HepG2 (cell line): ENCODE results near the gene KCNQ2. TPM values are rescaled to one million over a fixed set of nuclear protein-coding genes. Genes with fewer than 3 reads are reported as not detected.

Experiments
- ATAC-seq: fragments of 200-7000 bp; cut with Tn5 transposase; 3 replicates; pipeline ENCODE4 v1.9.1; 2020; ENCODE audit warnings: mild to moderate bottlenecking, moderate library complexity
- BruUV-seq: library from RNA; stranded (reverse); fragments of 400-500 nt; replicated peaks from 2 replicates; lab custom pipeline; 2021; lab: Mats Ljungman, UMichigan
- CTCF ChIA-PET: fragments of 300-600 bp; formaldehyde crosslinking; extraction: SDS; loops from one replicate; lab custom pipeline; 2021; ENCODE audit warnings: low total read pairs, inconsistent platforms, low intra/inter-chr PET ratio; lab: Yijun Ruan, JAX
- POLR2A ChIA-PET: fragments of 350-600 bp; sonication (Branson Sonifier 250); formaldehyde crosslinking; loops from one replicate; lab custom pipeline; 2020; ENCODE audit warnings: antibody characterized with exemption, inconsistent platforms; lab: Yijun Ruan, JAX
- DNase-seq: peaks from one replicate; pipeline ENCODE4 v3.0.0-alpha.2; 2015; ENCODE audit warnings: low spot score
- FAIRE-seq: peaks from 3 replicates; lab custom pipeline; 2011; peaks lifted over from hg19 to GRCh38; lab: Jason Lieb, UNC
- H2AFZ ChIP-seq: one replicate; pipeline ENCODE4 v1.6.1; 2011; ENCODE audit warnings: low read length, inconsistent platforms
- H3K27ac ChIP-seq: fragments of 300-600 bp; 3 replicates; pipeline ENCODE4 v1.8.0; 2011; ENCODE audit warnings: mixed run types, mild to moderate bottlenecking, mixed read lengths, low read length, inconsistent platforms; ENCODE audit not compliant: insufficient read depth; ENCODE audit errors: extremely low read length
- H3K27me3 ChIP-seq, 2 experiments: fragments of 200-600 bp in 1 of 2; 2 replicates in 1 of 2; 3 replicates in 1 of 2; pipeline versions ENCODE4 v1.6.0 to v1.8.0; 2011; ENCODE audit warnings: low read length in 2 of 2, mild to moderate bottlenecking in 2 of 2, moderate library complexity in 2 of 2, inconsistent platforms in 1 of 2; ENCODE audit not compliant: insufficient read depth in 2 of 2, control insufficient read depth in 1 of 2
- H3K36me3 ChIP-seq, 2 experiments: fragments of 200-600 bp in 1 of 2; replicated peaks in 1 of 2; 2 replicates in 1 of 2; 3 replicates in 1 of 2; pipeline versions ENCODE4 v1.5.1 to v1.8.0; 2011; ENCODE audit warnings: low read length in 2 of 2, inconsistent platforms in 1 of 2; ENCODE audit not compliant: insufficient read depth in 2 of 2, control insufficient read depth in 1 of 2
- H3K4me1 ChIP-seq: 2 replicates; pipeline ENCODE4 v1.5.1; 2012; ENCODE audit warnings: low read length, inconsistent platforms; ENCODE audit not compliant: insufficient read depth
- H3K4me2 ChIP-seq: 2 replicates; pipeline ENCODE4 v1.6.0; 2011; ENCODE audit warnings: low read depth, low read length, inconsistent platforms
- H3K4me3 ChIP-seq, 3 experiments: fragments of 200-600 bp in 1 of 3; sonication (generic), shearing (Covaris generic) in 1 of 3; replicated peaks in 1 of 3; 2 replicates each; pipeline ENCODE4 v1.5.1; 2011 to 2016; ENCODE audit warnings: low read length in 3 of 3, inconsistent platforms in 2 of 3, low read depth in 2 of 3, mild to moderate bottlenecking in 2 of 3, control low read depth in 1 of 3, mixed read lengths in 1 of 3; ENCODE audit not compliant: insufficient read depth in 1 of 3
- H3K79me2 ChIP-seq: one replicate; pipeline ENCODE4 v1.6.1; 2011; ENCODE audit warnings: low read length, inconsistent platforms; ENCODE audit not compliant: insufficient read depth
- H3K9ac ChIP-seq: 2 replicates; pipeline ENCODE4 v1.6.0; 2011; ENCODE audit warnings: mild to moderate bottlenecking, low read depth, low read length, inconsistent platforms; ENCODE audit not compliant: insufficient read depth
- H3K9me3 ChIP-seq: 2 replicates; pipeline ENCODE4 v1.5.1; 2012; ENCODE audit warnings: mild to moderate bottlenecking, low read length
- H4K20me1 ChIP-seq: 2 replicates; pipeline ENCODE4 v1.6.0; 2011; ENCODE audit warnings: inconsistent platforms, mild to moderate bottlenecking, low read length, moderate library complexity; ENCODE audit not compliant: insufficient read depth
- ATF7 ChIP-seq, 2 experiments: fragments of 450-650 bp in 1 of 2; sonication (generic) in 1 of 2; formaldehyde crosslinking in 1 of 2; IDR thresholded peaks; 2 replicates each; pipeline versions ENCODE4 v1.4.0 to v1.6.1; 2016 to 2020; ENCODE audit warnings: antibody characterized with exemption in 1 of 2, mild to moderate bottlenecking in 1 of 2, missing genetic modification reagents in 1 of 2
- FOXK2 ChIP-seq: fragments of 450-650 bp; IDR thresholded peaks from 2 replicates; pipeline ENCODE4 v1.6.1; 2016
- NONO ChIP-seq, 2 experiments: fragments of 450-650 bp in 1 of 2; sonication (generic) in 1 of 2; formaldehyde crosslinking in 1 of 2; IDR thresholded peaks in 1 of 2; conservative IDR thresholded peaks in 1 of 2; 2 replicates each; pipeline versions ENCODE4 v1.6.1 to v1.8.0; 2017 to 2022; ENCODE audit warnings: mild to moderate bottlenecking in 1 of 2, missing genetic modification reagents in 1 of 2, moderate library complexity in 1 of 2
- RAD21 ChIP-seq: fragments of 450-650 bp; formaldehyde crosslinking; IDR thresholded peaks from 2 replicates; pipeline ENCODE4 v1.5.0; 2020; ENCODE audit warnings: mild to moderate bottlenecking
- RBM22 ChIP-seq: fragments of 200-400 bp; formaldehyde crosslinking; optimal IDR thresholded peaks from 2 replicates; pipeline ENCODE3; 2017; ENCODE audit warnings: mild to moderate bottlenecking, low read length, moderate library complexity
- SP4 ChIP-seq: sonication (generic); formaldehyde crosslinking; IDR thresholded peaks from 2 replicates; pipeline ENCODE4 v1.8.1; 2023; ENCODE audit warnings: mild to moderate bottlenecking, missing genetic modification reagents
- SRSF1 ChIP-seq: fragments of 200-400 bp; formaldehyde crosslinking; optimal IDR thresholded peaks from 2 replicates; pipeline ENCODE3; 2017; ENCODE audit warnings: mild to moderate bottlenecking, low read depth, low read length, moderate library complexity
- TCF7L2 ChIP-seq: IDR thresholded peaks from 2 replicates; pipeline ENCODE4 v1.6.1; 2011; ENCODE audit warnings: mild to moderate bottlenecking, low read depth, low read length, moderate library complexity
- ZBTB42 ChIP-seq: sonication (generic); formaldehyde crosslinking; IDR thresholded peaks from 2 replicates; pipeline ENCODE4 v1.5.0; 2020; ENCODE audit warnings: mild to moderate bottlenecking, missing genetic modification reagents
- ZFP41 ChIP-seq: sonication (generic); formaldehyde crosslinking; IDR thresholded peaks from 2 replicates; pipeline ENCODE4 v1.4.0; 2020; ENCODE audit warnings: mild to moderate bottlenecking, missing genetic modification reagents, borderline replicate concordance
- ZNF781 ChIP-seq: sonication (generic); formaldehyde crosslinking; IDR thresholded peaks from 2 replicates; pipeline ENCODE4 v1.5.1; 2020; ENCODE audit warnings: borderline replicate concordance, mild to moderate bottlenecking, missing genetic modification reagents; ENCODE audit errors: not compliant biosample characterization
- WGBS: methylation state at CpG from one replicate; pipeline ENCODE4 v1.1.6; 2017; ENCODE audit warnings: low lambda C conversion rate; 5-methylcytosine and 5-hydroxymethylcytosine counted together
- in situ Hi-C: cut with HindIII; loops from 2 replicates; pipeline ENCODE4 v1.10.0; 2017; ENCODE audit warnings: low pct_unique_long_range_greater_than_20kb; ENCODE audit not compliant: extremely low pct_ligation_motif_present
- intact Hi-C: fragments of 100-400 bp; cut with micrococcal nuclease; formaldehyde crosslinking; loops from one replicate; pipeline ENCODE4 v1.10.0; 2022; ENCODE audit not compliant: unreplicated experiment
- polyA plus RNA-seq, 8 experiments: library from polyadenylated mRNA; depleted of rRNA in 3 of 8; stranded (reverse) in 7 of 8; unstranded in 1 of 8; fragments of >200 nt; fragmentation: Illumina TruSeq in 4 of 8; extraction: Trizol in 4 of 8; gene quantifications; 2 replicates each; pipeline versions ENCODE4 v1.2.1 to v1.2.3, GENCODE V29; 2011 to 2016; ENCODE audit warnings: low read depth in 4 of 8, missing spikeins in 1 of 8, mixed read lengths in 1 of 8; ENCODE audit not compliant: insufficient read depth in 1 of 8
- total RNA-seq, 5 experiments: library from RNA; depleted of rRNA; stranded (reverse); fragments of >200 nt; fragmentation: Illumina TruSeq; extraction: Trizol; gene quantifications; 2 replicates each; pipeline ENCODE4 v1.2.3, GENCODE V29; 2016; ENCODE audit warnings: low read depth in 1 of 5
- TF ChIP-seq, protein P1 (sequence below): IDR thresholded peaks from 2 replicates; pipeline ENCODE4 v1.6.1; 2018; ENCODE audit warnings: missing genetic modification reagents, mild to moderate bottlenecking, missing compliant biosample characterization

Gene KCNQ2
- total and polyA plus RNA-seq, 2 of the 13 experiments (the other 11 are each of a cell fraction or from before 2014, with no cell fraction given), result not detected

DNA sequence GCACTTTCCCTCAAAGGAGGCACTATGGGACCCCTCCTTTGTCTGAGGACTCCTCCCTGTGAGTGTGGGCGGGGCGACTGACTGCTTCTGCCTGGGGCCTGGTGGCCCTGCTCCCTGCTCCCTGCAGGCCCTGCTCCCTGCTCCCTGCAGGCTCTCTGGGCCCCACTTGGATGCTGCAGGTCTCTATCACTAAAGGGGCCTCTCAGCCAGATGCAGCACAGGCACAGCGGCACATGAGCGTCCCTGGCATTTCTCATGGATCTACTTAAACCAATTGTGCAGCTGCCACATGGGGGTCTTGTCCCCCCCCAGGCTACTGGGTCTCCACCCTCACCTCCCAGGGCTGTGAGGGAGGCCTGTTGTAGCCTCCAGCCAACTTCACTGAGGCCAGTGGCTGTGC lies 18.6 kb upstream of the KCNQ2 start:
- ChIA-PET POLR2A (no interaction called here), CTCF (no interaction called here)
- H3K79me2 ChIP-seq, result no peaks in the 10 kb centered on the region
- H3K4me1 ChIP-seq, result peaks cover 7% of the 10 kb centered on the region; the same call in 1 of the 2 replicates
- no peak for DNase-seq
- no TSS peak for BruUV-seq
- no peak overlapping the region for H3K9ac ChIP-seq
- no peak for FAIRE-seq
- in situ Hi-C loops (no loop called here), intact Hi-C loops (no loop called here)
- TF ChIP-seq, protein P1, sequence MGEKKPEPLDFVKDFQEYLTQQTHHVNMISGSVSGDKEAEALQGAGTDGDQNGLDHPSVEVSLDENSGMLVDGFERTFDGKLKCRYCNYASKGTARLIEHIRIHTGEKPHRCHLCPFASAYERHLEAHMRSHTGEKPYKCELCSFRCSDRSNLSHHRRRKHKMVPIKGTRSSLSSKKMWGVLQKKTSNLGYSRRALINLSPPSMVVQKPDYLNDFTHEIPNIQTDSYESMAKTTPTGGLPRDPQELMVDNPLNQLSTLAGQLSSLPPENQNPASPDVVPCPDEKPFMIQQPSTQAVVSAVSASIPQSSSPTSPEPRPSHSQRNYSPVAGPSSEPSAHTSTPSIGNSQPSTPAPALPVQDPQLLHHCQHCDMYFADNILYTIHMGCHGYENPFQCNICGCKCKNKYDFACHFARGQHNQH, result no peak
- TF ChIP-seq ZBTB42 (CRISPR knock-in tag) (no peak), RAD21 (no peak), ZFP41 (CRISPR knock-in tag) (no peak), ZNF781 (no peak), ATF7 (IDR thresholded peaks at IDR 0.05) (no peak), ATF7 (CRISPR knock-in tag; IDR thresholded peaks at IDR 0.05) (no peak), SP4 (CRISPR knock-in tag) (no peak), SRSF1 (no peak), RBM22 (no peak), NONO (IDR thresholded peaks at IDR 0.05) (no peak), NONO (CRISPR knock-in tag; conservative IDR thresholded peaks at IDR 0.05) (no peak), TCF7L2 (no peak), FOXK2 (no peak)
- no peak overlapping the region for H3K4me3 ChIP-seq
- 3% methylated on average over 4 of the region's 4 CpGs for WGBS
- no peak overlapping the region for H3K27ac ChIP-seq
- no peak for ATAC-seq
- H3K36me3 ChIP-seq, result no peaks in the 10 kb centered on the region
- H4K20me1 ChIP-seq, result peaks cover 6% of the 10 kb centered on the region; the same call in 1 of the 2 replicates
- peaks cover 18 to 57% of the 10 kb centered on the region in 2 experiments for H3K27me3 ChIP-seq
- H2AFZ ChIP-seq, result no peak overlapping the region
- no peaks in the 10 kb centered on the region for H3K9me3 ChIP-seq
- H3K4me2 ChIP-seq, result no peak overlapping the region
